HEK293 (cell line): Measurements from ENCODE around the gene JOSD1.

Experiments
- CTCF ChIA-PET: fragments of 350-600 bp; formaldehyde crosslinking; extraction: SDS; loops from one replicate; lab custom pipeline; 2021; ENCODE audit warnings: antibody characterized with exemption; lab: Yijun Ruan, JAX
- POLR2A ChIA-PET: fragments of 300-600 bp; formaldehyde crosslinking; extraction: SDS; loops from one replicate; lab custom pipeline; 2020; ENCODE audit warnings: antibody characterized with exemption, inconsistent platforms; lab: Yijun Ruan, JAX
- H3K27ac ChIP-seq: fragments of 200-500 bp; sonication (Bioruptor generic); 2 replicates; pipeline ENCODE4 v1.5.1; 2014; ENCODE audit warnings: low read depth, low read length, control low read depth, inconsistent platforms; ENCODE audit errors: extremely low read depth
- H3K36me3 ChIP-seq, 2 experiments: fragments of 200-500 bp in 1 of 2; sonication (Bioruptor generic) in 1 of 2; 1 replicate in 1 of 2; 2 replicates in 1 of 2; pipeline ENCODE4 v1.5.1; 2014 to 2017; ENCODE audit warnings: inconsistent platforms in 2 of 2, low read length in 2 of 2; ENCODE audit not compliant: control insufficient read depth in 2 of 2, insufficient read depth in 1 of 2
- H3K4me1 ChIP-seq: fragments of 200-500 bp; sonication (Bioruptor generic); 2 replicates; pipeline ENCODE4 v1.5.1; 2014; ENCODE audit warnings: mild to moderate bottlenecking, low read length, inconsistent platforms; ENCODE audit not compliant: control insufficient read depth, insufficient read depth
- H3K4me3 ChIP-seq: 2 replicates; pipeline ENCODE4 v1.5.1; 2011; ENCODE audit warnings: low read depth, mild to moderate bottlenecking, control low read depth, low read length, moderate library complexity
- H3K9me3 ChIP-seq: fragments of 200-500 bp; sonication (Bioruptor generic); 2 replicates; pipeline ENCODE4 v1.5.1; 2014; ENCODE audit warnings: low read depth, low read length, inconsistent platforms; ENCODE audit not compliant: control insufficient read depth, insufficient read depth
- BCL11A ChIP-seq: fragments of 450-650 bp; formaldehyde crosslinking; IDR thresholded peaks from 2 replicates; pipeline ENCODE4 v1.5.1; 2016; ENCODE audit warnings: low read depth, missing biosample characterization, missing genetic modification characterization
- EGR2 ChIP-seq: fragments of 450-650 bp; formaldehyde crosslinking; IDR thresholded peaks from 2 replicates; pipeline ENCODE4 v1.5.1; 2016; ENCODE audit warnings: low read depth, missing biosample characterization, missing genetic modification characterization
- GLIS1 ChIP-seq: fragments of 450-650 bp; formaldehyde crosslinking; IDR thresholded peaks from 2 replicates; pipeline ENCODE4 v1.5.1; 2016; ENCODE audit warnings: missing biosample characterization, missing genetic modification characterization
- GLIS2 ChIP-seq: fragments of 450-650 bp; formaldehyde crosslinking; IDR thresholded peaks from 2 replicates; pipeline ENCODE4 v1.5.1; 2016; ENCODE audit warnings: missing biosample characterization, missing genetic modification characterization
- KLF8 ChIP-seq: fragments of 450-650 bp; formaldehyde crosslinking; IDR thresholded peaks from 2 replicates; pipeline ENCODE4 v1.5.1; 2016; ENCODE audit warnings: missing biosample characterization, missing genetic modification characterization
- YY2 ChIP-seq: fragments of 450-650 bp; formaldehyde crosslinking; IDR thresholded peaks from 2 replicates; pipeline ENCODE4 v1.5.1; 2016; ENCODE audit warnings: missing biosample characterization, missing genetic modification characterization
- ZBTB48 ChIP-seq: fragments of 450-650 bp; formaldehyde crosslinking; IDR thresholded peaks from 2 replicates; pipeline ENCODE4 v1.5.1; 2016; ENCODE audit warnings: missing biosample characterization, missing genetic modification characterization
- ZFP69B ChIP-seq: fragments of 450-650 bp; formaldehyde crosslinking; IDR thresholded peaks from 2 replicates; pipeline ENCODE4 v1.5.1; 2016; ENCODE audit warnings: missing biosample characterization, missing genetic modification characterization
- ZIC2 ChIP-seq: fragments of 450-650 bp; formaldehyde crosslinking; IDR thresholded peaks from 2 replicates; pipeline ENCODE4 v1.5.1; 2016; ENCODE audit warnings: missing biosample characterization, missing genetic modification characterization
- ZNF121 ChIP-seq: fragments of 450-650 bp; formaldehyde crosslinking; IDR thresholded peaks from 2 replicates; pipeline ENCODE4 v1.5.1; 2016; ENCODE audit warnings: missing biosample characterization, missing genetic modification characterization
- ZNF148 ChIP-seq: fragments of 450-650 bp; formaldehyde crosslinking; IDR thresholded peaks from 2 replicates; pipeline ENCODE4 v1.5.0; 2017; ENCODE audit warnings: missing biosample characterization, missing genetic modification characterization, borderline replicate concordance
- ZNF155 ChIP-seq: fragments of 450-650 bp; formaldehyde crosslinking; IDR thresholded peaks from 2 replicates; pipeline ENCODE4 v1.5.1; 2016; ENCODE audit warnings: missing biosample characterization, missing genetic modification characterization
- ZNF221 ChIP-seq: fragments of 450-650 bp; formaldehyde crosslinking; IDR thresholded peaks from 2 replicates; pipeline ENCODE4 v1.5.1; 2017; ENCODE audit warnings: missing biosample characterization, missing genetic modification characterization, borderline replicate concordance
- ZNF26 ChIP-seq: fragments of 450-650 bp; formaldehyde crosslinking; IDR thresholded peaks from 2 replicates; pipeline ENCODE4 v1.5.1; 2016; ENCODE audit warnings: missing biosample characterization, missing genetic modification characterization
- ZNF335 ChIP-seq: fragments of 450-650 bp; formaldehyde crosslinking; conservative IDR thresholded peaks from 2 replicates; pipeline ENCODE4 v1.5.1; 2016; ENCODE audit warnings: missing biosample characterization, missing genetic modification characterization
- ZNF404 ChIP-seq: fragments of 450-650 bp; formaldehyde crosslinking; IDR thresholded peaks from 2 replicates; pipeline ENCODE4 v1.5.1; 2017; ENCODE audit warnings: missing biosample characterization, missing genetic modification characterization
- ZNF585B ChIP-seq: fragments of 450-650 bp; formaldehyde crosslinking; IDR thresholded peaks from 2 replicates; pipeline ENCODE4 v1.5.1; 2016; ENCODE audit warnings: missing biosample characterization, missing genetic modification characterization
- ZNF626 ChIP-seq: fragments of 450-650 bp; sonication (Bioruptor Pico); formaldehyde crosslinking; IDR thresholded peaks from 2 replicates; pipeline ENCODE4 v1.5.1; 2018; ENCODE audit warnings: missing biosample characterization, missing genetic modification characterization, inconsistent platforms
- ZNF677 ChIP-seq: fragments of 450-650 bp; IDR thresholded peaks from 2 replicates; pipeline ENCODE4 v1.5.0; 2018; ENCODE audit warnings: missing biosample characterization, mild to moderate bottlenecking, missing genetic modification characterization, moderate library complexity
- TF ChIP-seq, protein P1 (sequence below): fragments of 450-650 bp; formaldehyde crosslinking; IDR thresholded peaks from 2 replicates; pipeline ENCODE4 v1.5.1; 2016; ENCODE audit warnings: missing biosample characterization, missing genetic modification characterization
- TF ChIP-seq, protein P2 (sequence below): fragments of 450-650 bp; formaldehyde crosslinking; IDR thresholded peaks from 2 replicates; pipeline ENCODE4 v1.5.1; 2016; ENCODE audit warnings: missing biosample characterization, missing genetic modification characterization

Gene JOSD1

GRCh38 chr22:38736257-38736570 lies 35.5 kb upstream of the JOSD1 start (continued):
- TF ChIP-seq ZNF148 (tag by site-specific recombination), result no peak
- TF ChIP-seq ZNF155 (tag by site-specific recombination), result no peak
- TF ChIP-seq ZNF335 (tag by site-specific recombination), result no peak
- TF ChIP-seq ZBTB48 (tag by site-specific recombination), result no peak
- no peak for TF ChIP-seq KLF8 (tag by site-specific recombination)

DNA sequence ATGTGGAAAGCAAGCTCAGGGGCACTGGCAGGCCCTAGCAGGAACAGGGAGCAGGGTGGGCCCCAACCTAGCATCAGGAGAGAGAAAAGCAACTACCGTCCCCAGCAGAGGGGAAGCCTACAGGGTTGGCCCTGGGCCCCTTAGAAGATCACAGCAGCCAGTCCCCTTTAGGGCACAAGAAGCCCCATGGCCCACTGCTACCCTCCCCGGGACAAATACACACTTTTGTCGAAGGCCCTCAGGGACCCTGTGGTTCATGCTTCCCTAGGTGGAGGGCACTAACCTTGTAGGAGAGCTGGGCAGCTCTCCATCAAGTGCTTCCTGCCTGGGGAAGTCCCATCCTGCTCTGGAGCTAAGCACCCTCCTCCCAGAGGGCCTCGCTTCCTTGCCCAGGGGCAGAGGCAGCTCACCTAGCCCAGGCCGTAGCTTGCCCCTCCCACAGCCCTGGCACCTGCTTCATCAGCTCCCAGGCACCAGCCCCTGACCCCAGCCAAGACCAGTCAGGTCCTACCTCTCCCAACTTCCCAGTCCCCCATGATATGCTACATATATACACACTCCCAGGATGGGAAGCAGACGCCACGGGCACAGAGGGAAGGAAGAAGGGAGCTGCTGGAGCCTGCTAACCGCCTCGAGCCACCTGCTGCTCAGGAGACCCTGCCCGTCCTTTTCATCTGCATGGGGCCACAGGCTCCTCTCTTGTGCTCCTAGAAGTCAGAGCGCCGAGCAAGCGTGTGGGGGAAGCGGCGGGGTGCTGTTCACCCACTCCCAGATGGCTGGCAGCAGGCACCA lies 34.9 kb upstream of the JOSD1 start:
- POLR2A ChIA-PET, result interaction anchor here (0.5 to 3.0 kb wide), 5 partner anchors 10 to 343 kb away, joined by 3 to 23 read pairs (median 6); no protein-coding TSS in a partner anchor

DNA sequence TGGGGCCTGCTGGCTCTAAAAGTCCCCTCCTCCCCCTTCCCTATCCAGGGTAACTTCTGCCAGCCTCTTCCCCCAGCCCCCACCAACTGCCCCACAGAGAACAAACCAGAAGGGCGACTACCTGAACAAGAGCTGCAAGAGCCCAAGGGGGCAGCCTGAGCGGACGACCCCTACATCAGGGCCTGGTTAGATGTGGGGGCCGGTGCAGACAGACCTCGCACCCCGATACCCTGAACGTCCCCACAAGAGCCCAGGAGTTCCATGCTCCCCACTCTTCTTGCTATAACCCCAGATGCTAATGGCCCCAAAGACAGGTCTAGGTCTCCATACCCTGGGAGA lies 34.4 kb upstream of the JOSD1 start:
- Histone ChIP-seq H3K4me3 (no peak overlapping the region), H3K4me1 (no peaks in the 10 kb centered on the region), H3K36me3 (peaks cover 26 to 96% of the 10 kb centered on the region in 2 experiments; a peak in 2 of 3 replicates), H3K9me3 (no peaks in the 10 kb centered on the region), H3K27ac (peak overlapping the region; percentile 24; the same call in 1 of the 2 replicates)
- no peak for TF ChIP-seq ZNF26 (tag by site-specific recombination)
- TF ChIP-seq GLIS2 (tag by site-specific recombination), result no peak
- TF ChIP-seq ZNF626 (tag by site-specific recombination), result no peak
- TF ChIP-seq, protein P1, sequence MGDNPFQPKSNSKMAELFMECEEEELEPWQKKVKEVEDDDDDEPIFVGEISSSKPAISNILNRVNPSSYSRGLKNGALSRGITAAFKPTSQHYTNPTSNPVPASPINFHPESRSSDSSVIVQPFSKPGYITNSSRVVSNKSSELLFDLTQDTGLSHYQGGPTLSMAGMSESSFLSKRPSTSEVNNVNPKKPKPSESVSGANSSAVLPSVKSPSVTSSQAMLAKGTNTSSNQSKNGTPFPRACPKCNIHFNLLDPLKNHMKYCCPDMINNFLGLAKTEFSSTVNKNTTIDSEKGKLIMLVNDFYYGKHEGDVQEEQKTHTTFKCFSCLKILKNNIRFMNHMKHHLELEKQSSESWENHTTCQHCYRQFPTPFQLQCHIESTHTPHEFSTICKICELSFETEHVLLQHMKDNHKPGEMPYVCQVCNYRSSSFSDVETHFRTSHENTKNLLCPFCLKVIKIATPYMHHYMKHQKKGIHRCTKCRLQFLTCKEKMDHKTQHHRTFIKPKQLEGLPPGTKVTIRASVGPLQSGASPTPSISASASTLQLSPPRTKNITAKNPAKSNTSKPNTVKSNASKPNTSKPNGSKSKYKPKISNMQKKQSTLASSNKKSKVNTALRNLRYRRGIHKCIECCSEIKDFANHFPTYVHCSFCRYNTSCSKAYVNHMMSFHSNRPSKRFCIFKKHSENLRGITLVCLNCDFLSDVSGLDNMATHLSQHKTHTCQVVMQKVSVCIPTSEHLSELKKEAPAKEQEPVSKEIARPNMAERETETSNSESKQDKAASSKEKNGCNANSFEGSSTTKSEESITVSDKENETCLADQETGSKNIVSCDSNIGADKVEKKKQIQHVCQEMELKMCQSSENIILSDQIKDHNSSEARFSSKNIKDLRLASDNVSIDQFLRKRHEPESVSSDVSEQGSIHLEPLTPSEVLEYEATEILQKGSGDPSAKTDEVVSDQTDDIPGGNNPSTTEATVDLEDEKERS (tag by site-specific recombination), result no peak
- TF ChIP-seq ZNF585B (tag by site-specific recombination), result no peak
- no peak for TF ChIP-seq ZNF677
- no peak for TF ChIP-seq ZNF221 (tag by site-specific recombination)
- TF ChIP-seq GLIS1 (tag by site-specific recombination), result no peak
- TF ChIP-seq BCL11A (tag by site-specific recombination), result no peak
- TF ChIP-seq ZNF404 (tag by site-specific recombination), result no peak
- ChIA-PET CTCF (interaction anchor here (0.6 to 3.8 kb wide), 4 partner anchors 11 to 123 kb away, joined by 3 to 39 read pairs (median 4); no protein-coding TSS in a partner anchor), POLR2A (interaction anchor here (1.0 to 3.0 kb wide), 3 partner anchors 11 to 115 kb away, joined by 3 to 23 read pairs (median 4); no protein-coding TSS in a partner anchor)

More for the DNA sequence above, 34.9 kb upstream of the JOSD1 start:
- CTCF ChIA-PET, result interaction anchor here (0.6 to 3.8 kb wide), 4 partner anchors 11 to 123 kb away, joined by 3 to 39 read pairs (median 4); no protein-coding TSS in a partner anchor
- H3K4me3 ChIP-seq, result no peak overlapping the region
- no peak overlapping the region for H3K27ac ChIP-seq
- TF ChIP-seq, protein P2, sequence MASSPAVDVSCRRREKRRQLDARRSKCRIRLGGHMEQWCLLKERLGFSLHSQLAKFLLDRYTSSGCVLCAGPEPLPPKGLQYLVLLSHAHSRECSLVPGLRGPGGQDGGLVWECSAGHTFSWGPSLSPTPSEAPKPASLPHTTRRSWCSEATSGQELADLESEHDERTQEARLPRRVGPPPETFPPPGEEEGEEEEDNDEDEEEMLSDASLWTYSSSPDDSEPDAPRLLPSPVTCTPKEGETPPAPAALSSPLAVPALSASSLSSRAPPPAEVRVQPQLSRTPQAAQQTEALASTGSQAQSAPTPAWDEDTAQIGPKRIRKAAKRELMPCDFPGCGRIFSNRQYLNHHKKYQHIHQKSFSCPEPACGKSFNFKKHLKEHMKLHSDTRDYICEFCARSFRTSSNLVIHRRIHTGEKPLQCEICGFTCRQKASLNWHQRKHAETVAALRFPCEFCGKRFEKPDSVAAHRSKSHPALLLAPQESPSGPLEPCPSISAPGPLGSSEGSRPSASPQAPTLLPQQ (tag by site-specific recombination), result peak; percentile 59; the same call in 1 of the 2 replicates
- peak; percentile 60; the same call in 1 of the 2 replicates for TF ChIP-seq ZFP69B (tag by site-specific recombination)
- no peak for TF ChIP-seq YY2 (tag by site-specific recombination)
- peak; percentile 54; the same call in 1 of the 2 replicates for TF ChIP-seq ZIC2 (tag by site-specific recombination)
- TF ChIP-seq EGR2 (tag by site-specific recombination), result peak; percentile 45; the same call in 1 of the 2 replicates
- TF ChIP-seq ZNF121 (tag by site-specific recombination), result no peak
- TF ChIP-seq, all 188 proteins: peak for 4
- H3K4me1 ChIP-seq, result no peaks in the 10 kb centered on the region
- H3K9me3 ChIP-seq, result no peaks in the 10 kb centered on the region
- H3K36me3 ChIP-seq, result peaks cover 25 to 96% of the 10 kb centered on the region in 2 experiments; a peak in 2 of 3 replicates
